GM18858 (cell line): ENCODE measurements around the gene GMDS.

Source experiments
- ATAC-seq: cut with Tn5 transposase; IDR thresholded peaks from one replicate; pipeline ENCODE4 v1.9.1; 2021; ENCODE audit not compliant: unreplicated experiment

The GMDS gene

DNA sequence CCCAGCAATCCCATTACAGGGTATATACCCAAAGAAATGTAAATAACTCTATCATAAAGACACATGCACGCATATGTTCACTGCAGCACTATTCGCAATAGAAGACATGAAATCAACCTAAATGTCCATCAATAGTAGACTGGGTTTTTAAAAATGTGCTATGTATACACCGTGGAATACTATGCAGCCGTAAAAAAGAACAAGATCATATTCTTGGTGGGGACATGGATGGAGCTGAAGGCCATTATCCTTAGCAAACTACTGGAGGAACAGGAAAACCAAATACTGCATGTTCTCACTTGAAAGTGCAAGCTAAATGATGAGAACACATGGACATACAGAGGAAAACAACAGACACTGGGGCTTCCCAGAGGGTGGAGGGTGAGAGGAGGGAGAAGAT is 201.2 kb downstream of the GMDS start:
- no peak for ATAC-seq

DNA sequence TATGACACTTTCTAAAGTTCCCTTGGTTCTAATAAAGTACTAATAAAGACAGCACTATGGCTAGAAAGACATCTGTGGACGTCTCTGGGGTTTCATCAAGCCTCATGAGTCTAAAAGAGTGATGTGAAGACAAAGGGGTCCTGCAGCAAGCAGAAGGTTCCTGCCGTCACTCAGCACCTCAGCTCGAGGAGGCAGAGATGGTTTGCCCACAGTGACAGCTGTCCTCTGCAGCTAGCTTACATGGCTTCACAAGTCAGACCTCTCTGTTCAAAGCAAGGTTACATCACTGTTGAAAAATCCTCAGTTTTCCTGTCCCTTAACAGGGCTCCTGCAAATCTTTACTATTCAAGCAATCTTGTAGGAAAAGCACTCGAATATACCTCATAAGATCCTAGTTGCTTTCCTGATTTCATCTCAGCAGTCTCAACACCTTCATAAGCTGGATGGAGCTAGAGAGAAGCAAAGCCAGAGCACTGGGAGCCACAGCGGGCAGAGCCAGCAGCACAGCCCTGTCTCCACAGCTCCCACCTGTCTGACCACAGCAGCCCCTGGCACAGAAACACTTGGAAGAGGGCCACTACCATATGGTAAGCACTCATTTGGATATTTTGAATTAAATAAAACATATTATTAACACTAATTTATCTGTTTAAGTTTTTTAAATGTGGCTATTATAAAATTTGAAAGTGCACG is 202.3 kb downstream of the GMDS start:
- no peak for ATAC-seq

DNA sequence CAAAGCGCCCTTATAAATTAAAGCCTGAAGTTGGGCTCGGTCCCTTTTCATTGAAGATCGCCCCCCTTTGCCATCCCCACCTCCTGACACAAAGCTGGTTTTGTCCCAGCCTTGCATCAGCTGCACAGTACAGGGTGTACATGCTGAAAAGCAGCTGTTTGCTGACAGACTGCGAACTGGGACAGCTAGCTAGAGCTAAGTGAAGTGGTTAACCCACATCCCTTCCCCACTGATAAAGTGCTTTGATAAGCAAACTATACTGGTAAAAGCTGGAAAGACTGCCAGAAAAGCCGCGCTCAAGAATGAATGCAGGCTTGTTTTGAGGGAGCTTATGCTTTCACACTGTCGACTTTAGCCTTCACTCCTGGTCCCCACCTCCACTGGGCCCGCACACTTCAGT is 207.3 kb downstream of the GMDS start:
- no peak for ATAC-seq

DNA sequence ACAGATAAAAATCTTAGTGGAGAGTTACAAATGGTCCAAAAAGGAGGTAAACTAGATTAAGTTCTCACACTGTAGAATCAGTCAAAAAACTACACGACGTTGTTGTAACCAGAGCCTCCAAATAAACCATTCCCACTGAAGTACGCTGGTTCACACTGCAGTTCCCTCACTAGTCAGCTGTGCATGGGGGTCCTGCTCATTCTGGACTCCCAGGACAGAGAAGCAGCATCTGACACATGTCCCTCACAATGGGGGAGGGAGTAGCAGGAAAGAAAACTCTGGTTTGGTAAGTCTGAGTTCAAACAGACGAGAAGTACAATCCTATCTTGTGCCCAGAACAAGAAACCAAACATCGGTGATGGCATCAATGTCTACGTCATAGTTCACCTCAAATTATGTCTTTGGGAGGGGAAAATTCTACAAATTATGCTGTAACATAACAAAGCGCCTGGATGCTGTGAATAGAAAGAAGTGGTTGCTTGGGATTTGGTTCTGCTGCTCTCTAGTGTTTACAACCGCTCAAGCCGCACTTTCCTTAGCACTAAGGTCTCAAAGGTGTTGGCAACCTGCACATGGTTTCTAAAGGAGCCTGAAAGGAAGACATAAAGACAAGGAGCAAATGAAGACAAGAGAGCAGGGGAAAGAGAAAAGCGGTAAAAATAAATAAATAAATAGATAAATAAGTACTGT is 208.0 kb downstream of the GMDS start:
- ATAC-seq = no peak

DNA sequence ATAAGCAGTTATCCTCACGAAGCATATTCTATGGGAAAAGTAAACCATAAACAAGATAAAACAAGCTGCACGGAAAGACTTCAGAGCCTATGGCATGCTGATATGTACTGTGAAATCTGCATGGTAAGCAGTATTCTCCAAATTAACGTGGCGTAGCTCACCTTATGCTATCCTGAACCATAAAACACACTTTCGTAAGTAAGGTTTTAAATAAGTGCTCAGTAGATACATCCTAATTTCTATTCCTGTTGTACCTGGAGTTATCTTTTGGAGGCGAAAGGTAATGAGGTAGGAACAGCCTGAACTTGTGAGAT is 208.7 kb downstream of the GMDS start:
- ATAC-seq = no peak

DNA sequence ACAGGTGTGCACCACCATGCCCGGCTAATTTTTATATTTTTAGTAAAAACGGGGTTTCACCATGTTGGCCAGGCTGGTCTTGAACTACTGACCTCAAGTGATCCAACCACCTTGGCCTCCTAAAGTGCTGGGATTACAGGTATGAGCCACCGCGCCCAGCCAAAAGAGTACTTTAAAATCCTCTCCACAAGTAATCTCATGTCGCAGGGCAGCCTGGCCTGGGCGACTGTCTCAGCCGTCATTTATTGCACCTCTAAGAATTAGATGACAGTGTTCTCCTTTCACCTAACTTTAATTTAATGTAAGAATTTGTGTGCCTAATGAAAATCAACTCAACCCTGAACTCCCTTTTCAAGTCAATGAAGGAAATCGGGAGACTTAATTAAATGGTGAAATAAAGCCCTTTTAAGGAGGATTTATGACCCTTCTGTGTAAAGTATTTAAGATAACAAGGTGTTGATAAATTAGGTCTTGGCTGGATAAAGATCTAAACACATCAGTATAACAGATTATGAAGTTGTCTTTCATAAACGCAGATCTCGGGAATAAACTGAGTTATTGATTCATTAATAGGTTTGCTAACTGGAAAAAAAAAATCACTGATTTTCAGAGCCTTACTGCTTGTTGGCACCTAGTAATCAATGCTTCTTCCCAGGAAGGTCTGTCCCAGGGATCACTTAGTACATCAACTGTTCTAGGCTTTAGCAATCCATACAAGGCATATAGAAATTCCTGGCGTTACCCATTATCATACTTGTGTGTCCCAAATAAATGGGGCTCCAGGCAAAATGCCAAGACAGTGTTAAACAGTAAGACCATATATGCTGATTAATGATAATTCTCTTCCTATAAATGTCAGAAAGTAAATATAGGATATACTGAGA is 209.3 kb downstream of the GMDS start:
- no peak for ATAC-seq

DNA sequence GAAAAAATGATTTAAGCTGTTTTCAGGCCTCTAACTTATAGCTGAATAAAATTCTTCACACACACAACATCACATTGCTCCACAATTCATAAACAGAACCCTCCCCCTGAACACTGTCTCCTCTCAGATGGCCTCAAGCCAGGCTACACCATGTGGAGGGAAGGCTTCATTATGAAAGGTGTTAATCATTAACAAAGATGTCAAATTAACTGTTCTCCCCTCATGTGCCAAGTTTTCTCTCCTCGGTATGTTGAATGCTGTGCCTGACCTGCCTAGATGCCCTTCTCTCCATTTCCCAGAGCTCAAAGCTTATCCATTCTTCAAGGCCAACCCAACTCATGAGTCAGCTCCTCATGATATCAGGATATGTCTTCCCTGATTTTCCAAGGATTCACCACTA is 210.4 kb downstream of the GMDS start:
- no peak for ATAC-seq

DNA sequence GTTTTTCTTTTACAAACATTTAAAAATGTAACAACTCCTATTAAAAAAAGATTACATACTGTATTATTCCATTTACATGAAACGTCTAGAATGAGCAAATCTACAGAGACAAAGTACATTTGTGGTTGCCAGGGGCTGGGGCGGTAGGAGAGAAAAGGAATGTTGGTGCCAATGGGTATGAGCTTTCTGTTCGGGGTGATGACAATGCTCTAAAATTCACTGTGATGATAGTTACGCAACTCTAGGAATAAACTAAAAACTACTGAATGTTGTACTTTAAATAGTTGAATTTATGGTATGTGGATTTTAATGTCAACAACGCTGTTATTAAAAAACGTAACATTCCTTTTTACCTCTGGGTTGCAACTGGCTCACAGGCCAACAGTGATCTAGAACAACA is 211.1 kb downstream of the GMDS start:
- no peak for ATAC-seq

DNA sequence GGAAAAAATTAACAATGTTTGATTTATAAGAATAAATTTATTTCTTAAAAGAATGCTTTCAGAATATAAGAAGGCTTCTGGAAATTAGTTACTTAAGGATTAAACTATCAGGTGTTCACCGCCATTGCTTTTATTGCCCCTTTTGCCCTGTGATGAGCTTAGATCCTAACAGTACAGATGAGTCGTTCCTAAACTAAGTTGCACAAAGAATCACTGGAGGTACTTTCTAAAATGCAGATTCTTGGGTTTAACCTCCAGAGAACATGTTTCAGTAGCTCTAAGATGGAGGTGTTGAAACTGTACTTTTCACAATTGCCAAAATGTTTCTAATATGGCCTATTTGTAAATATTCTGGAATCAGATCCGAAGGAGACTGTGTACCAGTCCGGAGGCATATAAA is 211.9 kb downstream of the GMDS start:
- ATAC-seq = no peak

DNA sequence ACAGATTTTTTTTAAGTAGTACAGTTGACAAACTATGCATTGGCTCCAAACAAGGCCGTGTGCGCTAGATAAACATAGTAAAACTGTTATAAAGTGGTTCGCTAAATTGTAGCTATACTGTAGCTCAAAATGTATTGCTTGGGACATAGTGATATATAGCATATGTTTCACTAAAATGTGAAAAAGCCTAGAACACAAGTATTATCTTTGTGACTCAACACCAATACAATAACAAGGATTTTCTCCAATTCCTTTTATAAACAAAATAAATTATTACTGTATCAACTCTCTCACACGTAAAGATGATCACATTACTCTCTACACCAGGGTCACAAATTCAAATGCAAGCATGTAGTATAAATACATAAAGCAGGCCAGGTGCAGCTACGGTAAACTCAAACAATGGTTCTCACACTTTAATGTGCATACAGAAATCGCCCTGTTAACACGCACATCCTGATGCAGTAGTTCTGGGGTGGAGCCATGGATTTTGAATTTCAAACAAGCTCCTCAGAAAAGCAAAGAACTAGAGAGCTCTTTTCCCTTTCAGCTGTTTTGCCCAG is 214.6 kb downstream of the GMDS start:
- no peak for ATAC-seq

DNA sequence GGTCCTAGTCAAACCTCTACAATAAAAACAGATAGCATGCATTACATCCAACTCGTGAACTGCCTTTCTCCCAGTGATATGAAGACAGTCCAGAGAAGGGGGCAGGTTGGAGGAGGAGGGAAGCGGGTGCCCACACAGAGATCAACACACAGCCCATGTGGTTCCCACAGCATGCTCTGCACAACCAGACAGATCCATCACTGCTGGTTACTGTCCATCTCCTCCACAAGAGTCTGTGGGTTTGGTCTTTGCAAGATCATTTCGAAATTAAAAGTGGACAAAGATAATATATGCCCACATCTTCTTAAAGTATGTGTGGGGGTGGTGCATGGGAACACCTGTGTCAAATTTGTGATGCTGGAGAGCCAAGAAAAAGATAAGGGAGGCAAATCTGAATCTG is 215.5 kb downstream of the GMDS start:
- no peak for ATAC-seq

DNA sequence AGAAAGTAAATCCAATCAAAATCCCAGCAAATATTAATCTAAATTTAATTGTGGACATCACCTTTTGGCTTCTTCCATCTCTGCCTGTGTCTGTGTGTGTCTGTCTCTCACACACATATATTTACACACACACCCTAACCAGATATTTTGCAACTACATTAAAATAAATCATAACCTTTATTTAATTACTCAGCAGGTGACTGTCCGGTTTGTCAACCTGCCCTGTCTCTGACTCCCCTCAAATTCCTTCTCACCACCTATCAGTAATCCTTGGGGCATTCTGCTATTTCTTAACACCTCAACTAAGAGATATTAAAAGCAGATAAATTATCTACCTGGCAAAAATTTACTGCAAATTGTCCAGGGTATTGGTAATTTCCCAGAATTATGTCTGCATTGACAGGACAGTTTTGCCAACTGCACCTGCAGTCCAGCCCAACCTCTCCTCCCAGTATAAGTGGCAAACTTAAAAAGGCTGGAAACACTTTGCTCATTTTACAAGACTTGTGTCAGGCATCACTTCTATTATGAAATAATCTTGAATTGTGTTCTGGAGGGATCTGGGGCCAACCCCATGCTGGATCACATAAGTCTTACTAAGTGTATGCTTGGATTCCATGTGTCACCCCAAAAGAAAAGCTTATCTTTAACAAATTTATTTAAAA is 216.1 kb downstream of the GMDS start:
- no peak for ATAC-seq

DNA sequence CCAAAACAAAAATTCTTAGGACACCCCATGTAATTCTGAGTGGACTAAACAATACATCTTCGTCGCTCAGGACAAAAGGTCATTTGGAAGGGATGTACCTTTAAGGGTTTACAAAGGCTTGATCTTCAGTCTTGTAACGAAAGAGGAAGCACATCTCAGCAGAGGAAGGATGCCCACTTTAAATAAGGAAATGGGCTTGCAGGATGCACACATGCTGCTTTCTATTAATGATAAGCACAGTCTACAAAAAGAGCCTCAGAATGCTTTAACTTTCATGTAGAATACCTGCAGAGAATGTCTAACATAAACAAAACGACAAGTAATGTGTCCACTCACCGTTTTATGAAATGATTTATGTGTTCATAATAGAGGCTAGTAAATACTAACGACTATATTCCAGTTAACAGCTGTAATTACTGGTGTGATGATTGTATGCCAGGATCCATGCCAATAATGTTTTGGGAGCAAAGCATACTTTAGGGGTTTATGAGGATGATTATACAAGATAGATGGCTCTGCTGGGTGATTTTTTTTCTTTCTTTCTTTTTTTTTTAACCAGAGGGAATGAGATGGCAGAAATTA is 216.9 kb downstream of the GMDS start:
- ATAC-seq = no peak

DNA sequence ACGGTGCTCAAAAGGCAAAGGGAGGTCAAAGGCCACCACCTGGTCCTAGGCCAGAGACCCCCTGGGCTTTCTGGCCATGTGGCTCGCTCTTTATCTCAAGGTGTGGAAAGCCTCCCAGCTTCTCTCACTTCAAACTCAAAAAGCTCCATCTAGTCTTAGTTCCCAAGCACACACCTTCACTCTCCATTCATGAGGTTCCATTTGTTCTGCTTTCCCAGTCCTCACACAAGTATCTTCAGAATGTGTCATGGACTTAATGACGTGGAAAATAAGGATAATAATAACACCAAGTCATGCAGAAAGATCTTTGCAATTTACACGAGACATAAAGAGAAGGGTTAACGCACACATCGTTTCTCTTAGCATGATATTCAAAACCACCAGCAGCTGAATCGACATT is 219.3 kb downstream of the GMDS start:
- ATAC-seq = no peak

DNA sequence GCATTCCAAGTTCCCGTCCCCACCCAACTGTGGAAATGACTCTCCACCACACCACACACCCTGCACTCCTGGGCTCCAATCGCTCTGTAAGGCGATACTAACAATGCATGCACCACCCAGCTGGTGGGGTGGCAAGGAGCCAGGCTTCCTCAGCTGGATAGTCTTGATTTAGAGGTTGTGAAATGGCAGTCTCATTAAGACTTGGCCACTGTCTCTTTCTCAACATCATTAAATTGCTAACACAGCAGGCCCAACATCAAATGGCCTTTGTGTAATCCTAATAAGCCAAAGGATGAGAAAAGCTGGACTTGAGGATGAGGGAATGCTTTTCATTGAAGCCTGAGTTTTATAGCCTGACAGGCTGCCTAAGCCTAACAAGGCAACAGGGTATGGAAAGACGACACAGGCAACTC is 223.7 kb downstream of the GMDS start:
- no peak for ATAC-seq

DNA sequence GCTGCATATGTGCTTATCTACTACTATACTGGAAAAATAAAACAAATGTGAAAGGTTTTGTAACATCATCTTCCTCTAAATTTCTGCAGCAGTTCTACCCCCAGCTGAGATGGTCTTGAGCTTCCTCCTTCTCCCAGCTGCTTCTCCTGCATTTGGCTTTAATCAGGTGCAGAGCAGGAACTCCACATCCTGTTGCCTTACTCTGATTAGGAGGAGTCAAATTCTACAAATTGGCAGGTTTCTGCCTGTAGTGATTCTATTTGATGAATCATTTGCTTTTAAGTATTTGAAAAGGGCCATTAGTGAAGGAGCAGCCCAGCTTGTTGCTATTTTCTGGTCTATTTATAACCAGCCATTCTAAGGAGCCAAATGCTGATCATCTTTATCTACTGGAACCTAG is 224.5 kb downstream of the GMDS start:
- ATAC-seq = no peak

DNA sequence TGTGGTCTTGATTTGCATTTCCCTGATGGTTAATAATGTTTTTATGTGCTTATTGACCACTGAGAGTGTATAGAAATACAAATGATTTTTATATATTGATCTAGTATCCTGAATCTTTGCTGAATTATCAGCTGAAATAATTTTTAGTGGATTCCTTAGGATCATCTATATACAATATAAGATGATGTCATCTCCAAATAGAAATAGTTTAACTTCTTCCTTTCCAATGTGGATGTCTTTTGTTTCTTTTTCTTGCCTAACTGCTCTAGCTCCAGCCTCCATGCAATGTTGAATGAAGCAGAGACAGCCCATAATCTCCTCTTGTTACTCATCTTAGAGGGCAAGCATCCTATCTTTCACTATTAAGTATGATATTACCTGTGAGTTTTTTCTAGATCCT is 226.4 kb downstream of the GMDS start:
- ATAC-seq = no peak

DNA sequence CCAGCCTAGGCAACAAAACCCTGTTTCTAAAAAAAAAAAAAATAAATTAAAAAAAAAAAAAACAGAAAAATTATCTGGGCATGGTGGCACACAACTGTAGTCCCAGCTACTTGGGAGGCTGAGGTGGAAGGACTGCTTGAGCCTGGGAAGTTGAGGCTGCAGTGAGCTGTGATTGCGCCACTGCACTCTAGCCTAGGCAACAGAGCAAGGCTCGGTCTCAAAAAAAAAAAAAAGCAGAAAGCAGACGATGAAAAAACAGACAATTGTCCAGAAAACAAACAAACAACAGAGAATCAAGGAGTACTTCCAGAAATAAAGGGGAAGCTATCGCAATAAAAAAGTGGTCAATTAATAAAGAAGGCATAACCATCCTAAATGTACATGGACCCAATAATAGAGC is 229.4 kb downstream of the GMDS start:
- no peak for ATAC-seq

DNA sequence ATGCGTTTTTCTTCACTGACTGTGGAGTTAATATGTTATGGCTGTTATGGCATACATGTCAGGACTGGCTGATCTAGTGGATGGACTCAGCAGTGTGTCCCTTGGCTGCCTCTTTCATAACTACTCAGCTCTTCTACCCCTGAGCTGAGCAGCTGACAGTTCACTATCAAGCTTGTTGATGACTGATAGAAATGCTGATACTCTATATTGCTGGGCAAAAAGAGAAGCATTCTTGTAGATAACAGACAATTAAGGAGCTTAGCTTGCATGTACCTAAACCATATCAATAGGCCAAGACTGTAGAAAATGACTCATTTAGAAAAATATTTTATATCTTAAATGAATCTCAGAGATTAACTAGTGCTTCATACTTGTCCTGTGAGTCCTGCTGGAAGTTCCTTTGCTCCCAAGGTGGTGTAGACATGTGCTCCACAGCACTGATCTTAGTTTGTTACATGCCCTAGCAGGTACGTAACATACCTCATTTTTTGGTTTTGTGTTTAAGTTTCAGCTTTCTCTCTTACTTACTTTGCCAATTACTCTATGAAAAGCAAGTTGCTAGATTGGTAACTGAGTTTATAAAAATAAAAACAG is 236.9 kb downstream of the GMDS start:
- ATAC-seq = no peak

DNA sequence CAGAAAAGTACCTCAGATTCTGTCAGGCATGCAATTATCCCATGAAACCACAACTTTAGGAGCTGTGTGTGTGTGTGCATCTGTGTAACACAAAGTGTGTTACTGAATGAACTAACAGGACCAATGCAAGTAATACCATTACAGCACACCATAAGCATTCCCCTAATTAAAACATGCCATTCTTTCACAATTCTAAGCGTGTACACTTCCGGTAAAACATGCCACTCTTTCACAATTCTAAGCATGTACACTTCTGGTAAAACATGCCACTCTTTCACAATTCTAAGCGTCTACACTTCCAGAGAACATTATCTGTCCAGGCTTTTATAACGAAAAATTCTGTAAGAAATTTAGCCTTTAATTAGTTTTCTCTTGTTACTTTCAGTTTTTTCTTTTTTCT is 238.2 kb downstream of the GMDS start:
- no peak for ATAC-seq

DNA sequence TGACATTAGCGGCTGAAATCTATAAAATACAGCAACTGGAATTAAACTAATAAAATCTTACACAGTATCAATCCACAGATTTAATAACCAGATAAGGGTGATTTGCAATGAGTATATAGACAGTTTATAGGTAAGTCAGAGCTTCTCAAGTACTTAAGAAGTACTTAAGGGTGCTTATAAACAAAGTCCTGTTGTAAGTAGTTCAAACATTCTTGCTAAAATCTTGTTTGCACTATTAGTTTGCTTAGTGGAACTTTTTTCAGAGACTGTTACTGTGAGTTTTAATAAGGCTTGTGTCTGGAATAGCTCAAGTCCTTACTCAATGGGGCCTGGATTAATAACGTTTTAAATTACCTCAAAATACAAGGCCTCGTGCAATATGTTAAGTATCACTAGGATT is 240.5 kb downstream of the GMDS start:
- ATAC-seq = no peak
